GM12878 (cell line): ENCODE data around the gene OCIAD2.

ENCODE experiments used
- CEBPB ChIP-seq, 2 experiments: fragments of 150-350 bp in 1 of 2; IDR thresholded peaks; 2 replicates each; pipeline ENCODE4 v1.6.1; 2012 to 2014; ENCODE audit warnings: low read depth in 2 of 2, low read length in 2 of 2, borderline replicate concordance in 1 of 2, inconsistent platforms in 1 of 2
- EZH2 ChIP-seq: IDR thresholded peaks from 2 replicates; pipeline ENCODE4 v1.6.1; 2012; ENCODE audit warnings: low read depth, mild to moderate bottlenecking, control low read depth, inconsistent platforms, low read length, borderline replicate concordance; ENCODE audit not compliant: control insufficient read depth
- TF ChIP-seq, protein P1 (sequence below): IDR thresholded peaks from 2 replicates; pipeline ENCODE4 v1.6.1; 2011; ENCODE audit warnings: mild to moderate bottlenecking, low read depth, low read length, moderate library complexity; ENCODE audit not compliant: insufficient replicate concordance
- TF ChIP-seq, protein P2 (sequence below): IDR thresholded peaks from 2 replicates; pipeline ENCODE4 v1.6.1; 2012; ENCODE audit warnings: mild to moderate bottlenecking, low read depth, low read length
- TF ChIP-seq, protein P3 (sequence below): IDR thresholded peaks from 2 replicates; pipeline ENCODE4 v1.6.1; 2011; ENCODE audit warnings: low read depth, low read length, improper control_type of control experiment, borderline replicate concordance

DNA sequence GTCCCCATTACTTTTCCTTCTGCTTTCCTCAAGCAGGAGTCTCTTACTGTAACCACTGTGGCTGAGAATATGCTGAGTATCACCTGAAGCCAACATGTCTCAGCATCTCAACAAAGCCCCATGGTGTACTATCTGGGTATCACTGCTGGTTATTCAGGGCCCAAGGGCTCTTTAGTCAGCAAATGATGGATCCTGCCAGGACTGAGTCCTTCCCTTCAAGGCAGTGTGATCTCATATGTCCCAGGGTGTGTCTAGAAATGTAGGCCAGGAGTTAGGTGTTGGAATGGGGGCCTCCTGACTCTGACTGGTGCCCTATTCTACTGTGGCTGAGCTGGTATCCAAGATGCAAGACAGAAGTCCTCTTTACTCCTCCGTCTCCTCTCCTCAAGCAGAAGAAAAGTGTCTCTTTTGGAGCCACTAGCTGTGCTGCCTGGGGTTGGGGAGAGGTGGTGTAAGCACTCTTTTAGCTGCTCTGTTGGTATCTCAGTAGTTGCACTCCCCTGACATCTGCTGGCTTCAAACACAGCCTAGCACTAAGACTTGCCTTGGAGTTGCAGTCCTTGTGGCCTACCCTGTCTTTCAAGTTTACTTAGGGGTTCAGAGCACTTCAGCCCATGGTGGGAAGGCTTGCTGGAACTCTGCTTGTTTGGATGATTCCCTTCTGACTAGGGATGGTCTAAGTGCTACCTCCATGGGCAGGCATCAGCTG lies 28.6 kb downstream of the OCIAD2 start:
- TF ChIP-seq, protein P1, sequence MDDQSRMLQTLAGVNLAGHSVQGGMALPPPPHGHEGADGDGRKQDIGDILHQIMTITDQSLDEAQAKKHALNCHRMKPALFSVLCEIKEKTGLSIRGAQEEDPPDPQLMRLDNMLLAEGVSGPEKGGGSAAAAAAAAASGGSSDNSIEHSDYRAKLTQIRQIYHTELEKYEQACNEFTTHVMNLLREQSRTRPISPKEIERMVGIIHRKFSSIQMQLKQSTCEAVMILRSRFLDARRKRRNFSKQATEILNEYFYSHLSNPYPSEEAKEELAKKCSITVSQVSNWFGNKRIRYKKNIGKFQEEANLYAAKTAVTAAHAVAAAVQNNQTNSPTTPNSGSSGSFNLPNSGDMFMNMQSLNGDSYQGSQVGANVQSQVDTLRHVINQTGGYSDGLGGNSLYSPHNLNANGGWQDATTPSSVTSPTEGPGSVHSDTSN = no peak
- TF ChIP-seq CEBPB (IDR thresholded peaks at IDR 0.05; ENCODE audit: borderline replicate concordance in 1 of 2, low read depth in 2 of 2, low read length in 2 of 2) (no peak), EZH2 (no peak)
- TF ChIP-seq, protein P2, sequence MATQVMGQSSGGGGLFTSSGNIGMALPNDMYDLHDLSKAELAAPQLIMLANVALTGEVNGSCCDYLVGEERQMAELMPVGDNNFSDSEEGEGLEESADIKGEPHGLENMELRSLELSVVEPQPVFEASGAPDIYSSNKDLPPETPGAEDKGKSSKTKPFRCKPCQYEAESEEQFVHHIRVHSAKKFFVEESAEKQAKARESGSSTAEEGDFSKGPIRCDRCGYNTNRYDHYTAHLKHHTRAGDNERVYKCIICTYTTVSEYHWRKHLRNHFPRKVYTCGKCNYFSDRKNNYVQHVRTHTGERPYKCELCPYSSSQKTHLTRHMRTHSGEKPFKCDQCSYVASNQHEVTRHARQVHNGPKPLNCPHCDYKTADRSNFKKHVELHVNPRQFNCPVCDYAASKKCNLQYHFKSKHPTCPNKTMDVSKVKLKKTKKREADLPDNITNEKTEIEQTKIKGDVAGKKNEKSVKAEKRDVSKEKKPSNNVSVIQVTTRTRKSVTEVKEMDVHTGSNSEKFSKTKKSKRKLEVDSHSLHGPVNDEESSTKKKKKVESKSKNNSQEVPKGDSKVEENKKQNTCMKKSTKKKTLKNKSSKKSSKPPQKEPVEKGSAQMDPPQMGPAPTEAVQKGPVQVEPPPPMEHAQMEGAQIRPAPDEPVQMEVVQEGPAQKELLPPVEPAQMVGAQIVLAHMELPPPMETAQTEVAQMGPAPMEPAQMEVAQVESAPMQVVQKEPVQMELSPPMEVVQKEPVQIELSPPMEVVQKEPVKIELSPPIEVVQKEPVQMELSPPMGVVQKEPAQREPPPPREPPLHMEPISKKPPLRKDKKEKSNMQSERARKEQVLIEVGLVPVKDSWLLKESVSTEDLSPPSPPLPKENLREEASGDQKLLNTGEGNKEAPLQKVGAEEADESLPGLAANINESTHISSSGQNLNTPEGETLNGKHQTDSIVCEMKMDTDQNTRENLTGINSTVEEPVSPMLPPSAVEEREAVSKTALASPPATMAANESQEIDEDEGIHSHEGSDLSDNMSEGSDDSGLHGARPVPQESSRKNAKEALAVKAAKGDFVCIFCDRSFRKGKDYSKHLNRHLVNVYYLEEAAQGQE = no peak
- TF ChIP-seq, protein P3, sequence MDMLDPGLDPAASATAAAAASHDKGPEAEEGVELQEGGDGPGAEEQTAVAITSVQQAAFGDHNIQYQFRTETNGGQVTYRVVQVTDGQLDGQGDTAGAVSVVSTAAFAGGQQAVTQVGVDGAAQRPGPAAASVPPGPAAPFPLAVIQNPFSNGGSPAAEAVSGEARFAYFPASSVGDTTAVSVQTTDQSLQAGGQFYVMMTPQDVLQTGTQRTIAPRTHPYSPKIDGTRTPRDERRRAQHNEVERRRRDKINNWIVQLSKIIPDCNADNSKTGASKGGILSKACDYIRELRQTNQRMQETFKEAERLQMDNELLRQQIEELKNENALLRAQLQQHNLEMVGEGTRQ = no peak
